ENCODE data around the gene ARHGEF6.

DNA sequence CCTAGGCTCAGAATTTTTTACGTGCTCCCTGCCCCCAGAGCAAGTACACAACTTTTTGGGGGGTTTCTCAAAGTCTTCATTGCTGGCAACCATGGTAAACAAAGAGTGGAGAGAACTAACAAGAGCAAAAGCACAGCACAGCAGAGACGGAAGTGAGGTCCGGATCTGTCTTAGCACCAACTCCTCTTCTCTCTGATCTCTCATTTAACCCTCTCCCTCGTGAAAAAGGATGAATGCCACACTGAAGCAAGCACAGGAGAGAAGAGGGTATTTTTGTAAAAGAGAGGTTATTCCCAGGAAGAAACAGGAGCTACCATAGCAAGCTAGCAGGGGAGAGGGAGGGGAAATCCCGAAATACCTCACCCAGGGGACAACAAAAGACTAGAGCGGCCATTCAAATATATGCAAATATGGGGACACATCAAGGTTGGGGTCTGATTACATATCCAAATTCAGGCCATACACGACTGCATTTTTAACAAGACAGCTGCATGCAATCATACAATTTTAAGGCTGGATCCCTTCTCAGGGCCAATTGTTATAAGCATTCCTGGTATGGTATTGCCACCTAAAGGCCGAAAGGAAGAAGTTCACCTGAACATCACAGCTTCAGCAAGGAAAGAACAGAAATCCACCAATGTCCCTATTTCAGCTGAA is 86.2 kb downstream of the ARHGEF6 start:
- TF ChIP-seq, protein P1, sequence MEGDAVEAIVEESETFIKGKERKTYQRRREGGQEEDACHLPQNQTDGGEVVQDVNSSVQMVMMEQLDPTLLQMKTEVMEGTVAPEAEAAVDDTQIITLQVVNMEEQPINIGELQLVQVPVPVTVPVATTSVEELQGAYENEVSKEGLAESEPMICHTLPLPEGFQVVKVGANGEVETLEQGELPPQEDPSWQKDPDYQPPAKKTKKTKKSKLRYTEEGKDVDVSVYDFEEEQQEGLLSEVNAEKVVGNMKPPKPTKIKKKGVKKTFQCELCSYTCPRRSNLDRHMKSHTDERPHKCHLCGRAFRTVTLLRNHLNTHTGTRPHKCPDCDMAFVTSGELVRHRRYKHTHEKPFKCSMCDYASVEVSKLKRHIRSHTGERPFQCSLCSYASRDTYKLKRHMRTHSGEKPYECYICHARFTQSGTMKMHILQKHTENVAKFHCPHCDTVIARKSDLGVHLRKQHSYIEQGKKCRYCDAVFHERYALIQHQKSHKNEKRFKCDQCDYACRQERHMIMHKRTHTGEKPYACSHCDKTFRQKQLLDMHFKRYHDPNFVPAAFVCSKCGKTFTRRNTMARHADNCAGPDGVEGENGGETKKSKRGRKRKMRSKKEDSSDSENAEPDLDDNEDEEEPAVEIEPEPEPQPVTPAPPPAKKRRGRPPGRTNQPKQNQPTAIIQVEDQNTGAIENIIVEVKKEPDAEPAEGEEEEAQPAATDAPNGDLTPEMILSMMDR (IDR thresholded peaks at IDR 0.05), result peak; percentile 21 to 67 (median 49)
- TF ChIP-seq POLR2A (IDR thresholded peaks at IDR 0.05), result no peak
